ENCODE results near the gene PTPRM. TPM values are rescaled to one million over a fixed set of nuclear protein-coding genes. Genes with fewer than 3 reads are reported as not detected.

Gene PTPRM
- total RNA-seq, 1 donor from 2014 or later: 257 TPM

GRCh38 chr18:7839548-7839947, 272.4 kb downstream of the PTPRM start:
- Histone ChIP-seq H3K4me1 (peaks cover 0 to 6% of the 10 kb centered on the region in 2 donors), H3K27me3 (no peaks in the 10 kb centered on the region), H3K27ac (no peak overlapping the region), H3K4me3 (no peak overlapping the region), H3K36me3 (no peaks in the 10 kb centered on the region), H3K9me3 (peaks cover 3 to 10% of the 10 kb centered on the region in 2 donors)
- DNase-seq (ENCODE audit: low spot score in 2 of 2): no peak
- TF ChIP-seq CTCF (IDR thresholded peaks at IDR 0.05): no peak
- intact Hi-C loops (cut with DNase I): no loop called here

GRCh38 chr18:7840411-7840810, 273.3 kb downstream of the PTPRM start:
- Histone ChIP-seq H3K27ac (no peak overlapping the region), H3K9me3 (peaks cover 6 to 15% of the 10 kb centered on the region in 2 donors), H3K4me3 (no peak overlapping the region), H3K27me3 (no peaks in the 10 kb centered on the region), H3K36me3 (no peaks in the 10 kb centered on the region), H3K4me1 (peaks cover 0 to 6% of the 10 kb centered on the region in 2 donors)
- DNase-seq (ENCODE audit: low spot score in 2 of 2): no peak
- no peak for TF ChIP-seq CTCF (IDR thresholded peaks at IDR 0.05)
- intact Hi-C loops (cut with DNase I): no loop called here

DNA sequence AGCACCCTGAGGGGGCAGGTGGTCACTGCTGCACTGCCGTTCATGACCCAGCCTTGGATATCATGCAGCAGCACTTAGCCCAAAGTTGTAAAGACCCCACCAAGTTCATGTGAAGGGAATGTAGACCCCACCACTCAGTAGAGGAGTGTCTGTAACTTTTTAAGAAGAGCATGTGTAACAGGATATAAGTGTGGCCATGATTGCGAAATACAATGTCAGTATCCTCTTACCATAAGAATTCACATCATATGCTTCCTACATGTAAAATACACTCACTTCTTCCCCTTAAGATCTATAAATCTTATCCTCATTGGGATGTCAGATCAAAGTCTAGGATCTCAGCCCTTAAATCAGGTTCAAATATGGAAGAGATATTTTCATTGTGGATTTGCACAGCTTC, 276.9 kb downstream of the PTPRM start:
- intact Hi-C loops (cut with DNase I): no loop called here
- Histone ChIP-seq H3K4me1 (peaks cover 0 to 6% of the 10 kb centered on the region in 2 donors), H3K4me3 (no peak overlapping the region), H3K36me3 (no peaks in the 10 kb centered on the region), H3K27ac (no peak overlapping the region), H3K27me3 (no peaks in the 10 kb centered on the region), H3K9me3 (peaks cover 6 to 15% of the 10 kb centered on the region in 2 donors)
- no peak for DNase-seq (ENCODE audit: low spot score in 2 of 2)
- no peak for TF ChIP-seq CTCF (IDR thresholded peaks at IDR 0.05)

- H3K27ac ChIP-seq: no peak overlapping the region
- no peak for TF ChIP-seq CTCF (IDR thresholded peaks at IDR 0.05)
- intact Hi-C loops (cut with DNase I): no loop called here
- H3K27me3 ChIP-seq: no peaks in the 10 kb centered on the region
- DNase-seq (ENCODE audit: low spot score in 2 of 2): no peak
- no peaks in the 10 kb centered on the region for H3K36me3 ChIP-seq
- H3K4me3 ChIP-seq: no peak overlapping the region
- peaks cover 6 to 15% of the 10 kb centered on the region in 2 donors for H3K9me3 ChIP-seq
- peaks cover 0 to 6% of the 10 kb centered on the region in 2 donors for H3K4me1 ChIP-seq
Measured at GRCh38 chr18:7844418-7844817, 277.3 kb downstream of the PTPRM start.

DNA sequence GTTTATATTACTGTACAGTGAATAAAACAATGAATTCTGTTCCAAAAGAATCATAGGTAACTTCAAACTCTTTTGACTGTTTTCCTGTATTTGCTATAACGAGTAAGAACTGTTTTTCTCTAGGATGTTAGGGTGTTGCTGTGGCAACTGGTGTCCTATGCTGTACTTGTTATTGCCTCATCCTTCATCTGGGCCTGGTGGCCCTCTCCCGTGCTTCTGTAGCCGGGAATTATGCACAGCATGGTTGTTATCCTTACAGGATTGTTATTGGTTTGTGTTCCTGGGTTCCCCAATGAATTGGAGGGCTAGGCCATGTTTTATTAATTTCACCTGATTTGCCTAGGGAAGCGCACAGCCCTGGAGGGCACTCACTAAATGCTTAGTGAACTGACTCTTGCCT, 279.2 kb downstream of the PTPRM start:
- DNase-seq (ENCODE audit: low spot score in 2 of 2): no peak
- Histone ChIP-seq H3K9me3 (peaks cover 6 to 15% of the 10 kb centered on the region in 2 donors), H3K4me1 (no peaks in the 10 kb centered on the region), H3K36me3 (no peaks in the 10 kb centered on the region), H3K4me3 (no peak overlapping the region), H3K27me3 (no peaks in the 10 kb centered on the region), H3K27ac (no peak overlapping the region)
- intact Hi-C loops (cut with DNase I): no loop called here
- no peak for TF ChIP-seq CTCF (IDR thresholded peaks at IDR 0.05)

All from ascending aorta (tissue), 2 donors.